ENCODE measurements around the gene BRIP1. TPM values are rescaled to one million over a fixed set of nuclear protein-coding genes. Genes with fewer than 3 reads are reported as not detected.

BRIP1 gene
- total and polyA plus RNA-seq, 2 donors (not counting 3 experiments of a cell fraction or from before 2014, with no cell fraction given), result 1.8 to 12.1 TPM

- intact Hi-C loops (cut with micrococcal nuclease) (no loop called here), dilution Hi-C loops (cut with MboI; ENCODE audit: extremely low pct_ligation_motif_present, low sequenced_read_pairs) (no loop called here)
- POLR2A ChIA-PET, result no interaction called here
These were observed 113.4 kb downstream of the BRIP1 start for GRCh38 chr17:61749823-61750404.

GRCh38 chr17:61746248-61746985 lies 116.9 kb downstream of the BRIP1 start:
- TF ChIP-seq EZH2 (IDR thresholded peaks at IDR 0.05; ENCODE audit: borderline replicate concordance, low read depth, low read length, severe bottlenecking) (no peak), MAX (IDR thresholded peaks at IDR 0.05; ENCODE audit: insufficient read depth, insufficient read length) (no peak), MYC (IDR thresholded peaks at IDR 0.05; ENCODE audit: low read depth, low read length) (no peak), GATA2 (IDR thresholded peaks at IDR 0.05; ENCODE audit: insufficient read depth, insufficient read length, low read depth, low read length) (no peak), FOS (IDR thresholded peaks at IDR 0.05; ENCODE audit: borderline replicate concordance, insufficient read depth, low read length) (no peak), POLR2A (IDR thresholded peaks at IDR 0.05; ENCODE audit: low read depth, low read length) (no peak)
- no peak overlapping the region for H3K4me2 ChIP-seq (ENCODE audit: insufficient read depth, low read length)
- no peak overlapping the region for H3K4me3 ChIP-seq (replicated peaks in 1 of 3; ENCODE audit: insufficient read depth in 1 of 3, low read depth in 1 of 3, low read length in 3 of 3)
- H3K9me1 ChIP-seq (replicated peaks; ENCODE audit: control insufficient read depth, extremely low read depth, insufficient read depth, low read length), result no peaks in the 10 kb centered on the region
- no peak for DNase-seq (ENCODE audit: low read depth, low spot score)
- BruUV-seq (replicated peaks), result no TSS peak
- intact Hi-C loops (cut with micrococcal nuclease) (no loop called here), dilution Hi-C loops (cut with MboI; ENCODE audit: extremely low pct_ligation_motif_present, low sequenced_read_pairs) (no loop called here)
- H4K20me1 ChIP-seq (replicated peaks; ENCODE audit: control insufficient read depth, extremely low read depth, insufficient read depth, low read length), result no peaks in the 10 kb centered on the region
- POLR2A ChIA-PET, result no interaction called here
- no peaks in the 10 kb centered on the region for H3K4me1 ChIP-seq (ENCODE audit: control insufficient read depth, extremely low read depth, insufficient read depth, low read length)
- FAIRE-seq, result no peak
- CTCF ChIA-PET, result interaction anchor here (0.6 kb wide), 2 partner anchors 18 to 26 kb away, joined by 3 to 4 read pairs; no protein-coding TSS in a partner anchor
- H3K36me3 ChIP-seq (ENCODE audit: control insufficient read depth in 2 of 2, extremely low read depth in 1 of 2, insufficient read depth in 2 of 2, low read length in 2 of 2), result no peaks in the 10 kb centered on the region
- H3K27me3 ChIP-seq (ENCODE audit: control insufficient read depth in 2 of 2, insufficient read depth in 2 of 2, low read length in 2 of 2), result no peaks in the 10 kb centered on the region
- no peaks in the 10 kb centered on the region for H3K79me2 ChIP-seq (ENCODE audit: control insufficient read depth, insufficient read depth, low read length)
- no peaks in the 10 kb centered on the region for H3K9me3 ChIP-seq (replicated peaks; ENCODE audit: control insufficient read depth, insufficient read depth, low read length)
- H3K9ac ChIP-seq (replicated peaks; ENCODE audit: extremely low read depth, insufficient read depth, low read length), result no peak overlapping the region
- no peak overlapping the region for H2AFZ ChIP-seq (ENCODE audit: low read depth, low read length)
- no peak overlapping the region for H3K27ac ChIP-seq (ENCODE audit: insufficient read depth, low read depth, low read length)

More at GRCh38 chr17:61749823-61750404, 113.4 kb downstream of the BRIP1 start:
- Histone ChIP-seq H3K36me3 (ENCODE audit: control insufficient read depth in 2 of 2, extremely low read depth in 1 of 2, insufficient read depth in 2 of 2, low read length in 2 of 2) (no peaks in the 10 kb centered on the region), H3K27ac (ENCODE audit: insufficient read depth, low read depth, low read length) (no peak overlapping the region), H3K9me1 (replicated peaks; ENCODE audit: control insufficient read depth, extremely low read depth, insufficient read depth, low read length) (no peaks in the 10 kb centered on the region), H3K9ac (replicated peaks; ENCODE audit: extremely low read depth, insufficient read depth, low read length) (no peak overlapping the region), H3K4me1 (ENCODE audit: control insufficient read depth, extremely low read depth, insufficient read depth, low read length) (no peaks in the 10 kb centered on the region), H4K20me1 (replicated peaks; ENCODE audit: control insufficient read depth, extremely low read depth, insufficient read depth, low read length) (no peaks in the 10 kb centered on the region), H3K27me3 (ENCODE audit: control insufficient read depth in 2 of 2, insufficient read depth in 2 of 2, low read length in 2 of 2) (no peaks in the 10 kb centered on the region), H3K9me3 (replicated peaks; ENCODE audit: control insufficient read depth, insufficient read depth, low read length) (no peaks in the 10 kb centered on the region), H2AFZ (ENCODE audit: low read depth, low read length) (no peak overlapping the region), H3K79me2 (ENCODE audit: control insufficient read depth, insufficient read depth, low read length) (no peaks in the 10 kb centered on the region), H3K4me2 (ENCODE audit: insufficient read depth, low read length) (no peak overlapping the region), H3K4me3 (replicated peaks in 1 of 3; ENCODE audit: insufficient read depth in 1 of 3, low read depth in 1 of 3, low read length in 3 of 3) (no peak overlapping the region)
- no TSS peak for BruUV-seq (replicated peaks)
- no peak for DNase-seq (ENCODE audit: low read depth, low spot score)
- TF ChIP-seq POLR2AphosphoS5 (IDR thresholded peaks at IDR 0.05; ENCODE audit: insufficient read depth, low read depth, low read length), result no peak
- TF ChIP-seq JUN (IDR thresholded peaks at IDR 0.05; ENCODE audit: borderline replicate concordance, insufficient read depth, insufficient read length, low read depth), result no peak
- TF ChIP-seq EZH2 (IDR thresholded peaks at IDR 0.05; ENCODE audit: borderline replicate concordance, low read depth, low read length, severe bottlenecking), result no peak
- no peak for TF ChIP-seq POLR2A (IDR thresholded peaks at IDR 0.05; ENCODE audit: low read depth, low read length)
- TF ChIP-seq MAX (IDR thresholded peaks at IDR 0.05; ENCODE audit: insufficient read depth, insufficient read length), result no peak
- CTCF ChIA-PET, result no interaction called here
- no peak for FAIRE-seq
